ENCODE measurements around the gene PSME2.

DNA sequence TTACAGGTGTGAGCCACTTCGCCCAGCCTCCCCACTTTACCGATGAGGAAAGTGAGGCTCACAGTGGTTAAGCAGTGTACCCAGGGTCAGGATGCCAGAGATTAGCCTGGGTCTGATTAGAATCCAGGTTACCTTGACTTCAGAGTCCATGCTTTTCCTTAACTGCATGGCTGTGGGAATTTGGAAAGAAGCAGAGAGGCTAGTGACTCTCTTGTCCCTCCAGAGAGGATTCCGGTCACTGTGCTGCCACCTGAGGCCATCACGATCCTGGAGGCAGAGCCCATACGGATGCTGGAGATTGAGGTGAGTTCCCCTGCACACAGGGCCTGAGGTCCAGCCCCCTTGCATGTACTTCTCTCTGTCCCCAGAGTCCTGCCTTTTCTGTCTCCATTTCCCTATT, 30.2 kb upstream of the PSME2 start:
- no peak for TF ChIP-seq EZH2 (IDR thresholded peaks at IDR 0.05)
- no peak for TF ChIP-seq POLR2AphosphoS5 (IDR thresholded peaks at IDR 0.05; ENCODE audit: borderline replicate concordance, low read depth, low read length)
- TF ChIP-seq FOXP2 (optimal IDR thresholded peaks at IDR 0.05; ENCODE audit: control extremely low read depth, extremely low read length, insufficient read depth), result no peak
